ENCODE results near the gene PRDX3. TPM values are rescaled to one million over a fixed set of nuclear protein-coding genes. Genes with fewer than 3 reads are reported as not detected.
A peak's percentile ranks its signal among the peaks of the same experiment; 100 is the strongest.

PRDX3 gene
- total RNA-seq, 1 experiment from 2014 or later = 234 TPM

GRCh38 chr10:119207713-119208552, 29.3 kb upstream of the PRDX3 start:
- intact Hi-C loops (cut with micrococcal nuclease; ENCODE audit: unreplicated experiment) = loop anchor here (2.0 to 10.0 kb wide), 4 partner anchors 124 to 387 kb away; partner anchors contain the start of genes RGS10 and TIAL1
- POLR2A ChIA-PET (ENCODE audit: low non-redundant PET) = no interaction called here
- CTCF ChIA-PET = interaction anchor here (1.8 kb wide), 2 partner anchors 237 to 281 kb away, joined by 13 to 25 read pairs; no protein-coding TSS in a partner anchor

GRCh38 chr10:119207366-119207666, 28.7 kb upstream of the PRDX3 start, which contains the start of gene GRK5:
Gene GRK5 (plus strand): TSS chr10:119207571. CDS start chr10:119207918, 347 bp downstream.
- TF ChIP-seq CTCF (conservative IDR thresholded peaks at IDR 0.05; ENCODE audit: low read depth, low read length) = no peak
- no peak for TF ChIP-seq EZH2 (IDR thresholded peaks at IDR 0.05; ENCODE audit: borderline replicate concordance, low read depth, low read length, poor library complexity, severe bottlenecking)
- POLR2A ChIA-PET (ENCODE audit: low non-redundant PET) = interaction anchor here (0.6 kb wide), 1 partner anchor 19 kb away, joined by 3 read pairs; no protein-coding TSS in a partner anchor
- Histone ChIP-seq H3K27ac (ENCODE audit: low read depth, low read length, poor library complexity, severe bottlenecking) (peak within 1 kb of the TSS; percentile 95), H3K27me3 (replicated peaks; ENCODE audit: insufficient read depth, low read depth, low read length, poor library complexity) (no peaks in the 10 kb centered on the region), H3K4me3 (ENCODE audit: low read depth, low read length, poor library complexity, severe bottlenecking) (peak within 1 kb of the TSS; percentile 70), H3K9me3 (ENCODE audit: low read depth, low read length, poor library complexity, severe bottlenecking) (no peaks in the 10 kb centered on the region), H3K36me3 (ENCODE audit: insufficient read depth, low read length, poor library complexity, severe bottlenecking) (no peaks in the 10 kb centered on the region), H3K4me1 (ENCODE audit: insufficient read depth, low read length, poor library complexity, severe bottlenecking) (peaks cover 49% of the 10 kb centered on the region)
- peak; percentile 99 for DNase-seq (ENCODE audit: low spot score)
- intact Hi-C loops (cut with micrococcal nuclease; ENCODE audit: unreplicated experiment) = loop anchor here (2.0 to 10.0 kb wide), 4 partner anchors 125 to 387 kb away; partner anchors contain the start of genes RGS10 and TIAL1
- BruUV-seq (replicated peaks) = no TSS peak
- CTCF ChIA-PET = interaction anchor here (0.6 to 1.8 kb wide), 9 partner anchors 9 to 282 kb away, joined by 3 to 25 read pairs (median 3); no protein-coding TSS in a partner anchor

More at GRCh38 chr10:119207713-119208552, 29.3 kb upstream of the PRDX3 start:
- Histone ChIP-seq H3K4me1 (ENCODE audit: insufficient read depth, low read length, poor library complexity, severe bottlenecking) (peaks cover 51% of the 10 kb centered on the region), H3K27ac (ENCODE audit: low read depth, low read length, poor library complexity, severe bottlenecking) (peak overlapping the region; percentile 79), H3K36me3 (ENCODE audit: insufficient read depth, low read length, poor library complexity, severe bottlenecking) (peaks cover 3% of the 10 kb centered on the region), H3K27me3 (replicated peaks; ENCODE audit: insufficient read depth, low read depth, low read length, poor library complexity) (no peaks in the 10 kb centered on the region), H3K4me3 (ENCODE audit: low read depth, low read length, poor library complexity, severe bottlenecking) (peak overlapping the region; percentile 70), H3K9me3 (ENCODE audit: low read depth, low read length, poor library complexity, severe bottlenecking) (no peaks in the 10 kb centered on the region)
- TF ChIP-seq CTCF (conservative IDR thresholded peaks at IDR 0.05; ENCODE audit: low read depth, low read length) (no peak), EZH2 (IDR thresholded peaks at IDR 0.05; ENCODE audit: borderline replicate concordance, low read depth, low read length, poor library complexity, severe bottlenecking) (no peak)
- DNase-seq (ENCODE audit: low spot score) = peak; percentile 73
- BruUV-seq (replicated peaks) = no TSS peak

GRCh38 chr10:119206603-119207365, 28.2 kb upstream of the PRDX3 start:
- ChIA-PET CTCF (interaction anchor here (0.5 to 1.8 kb wide), 14 partner anchors 8 to 283 kb away, joined by 3 to 25 read pairs (median 3); no protein-coding TSS in a partner anchor), POLR2A (ENCODE audit: low non-redundant PET) (interaction anchor here (0.5 to 0.6 kb wide), 3 partner anchors 19 to 669 kb away, joined by 3 read pairs; no protein-coding TSS in a partner anchor)
- no peaks in the 10 kb centered on the region for H3K36me3 ChIP-seq (ENCODE audit: insufficient read depth, low read length, poor library complexity, severe bottlenecking)
- no peaks in the 10 kb centered on the region for H3K9me3 ChIP-seq (ENCODE audit: low read depth, low read length, poor library complexity, severe bottlenecking)
- H3K27ac ChIP-seq (ENCODE audit: low read depth, low read length, poor library complexity, severe bottlenecking) = peak overlapping the region; percentile 95
- no peaks in the 10 kb centered on the region for H3K27me3 ChIP-seq (replicated peaks; ENCODE audit: insufficient read depth, low read depth, low read length, poor library complexity)
- H3K4me1 ChIP-seq (ENCODE audit: insufficient read depth, low read length, poor library complexity, severe bottlenecking) = peaks cover 44% of the 10 kb centered on the region
- BruUV-seq (replicated peaks) = no TSS peak
- peak; percentile 88 for DNase-seq (ENCODE audit: low spot score)
- intact Hi-C loops (cut with micrococcal nuclease; ENCODE audit: unreplicated experiment) = loop anchor here (2.0 to 10.0 kb wide), 4 partner anchors 126 to 388 kb away; partner anchors contain the start of genes RGS10 and TIAL1
- peak overlapping the region; percentile 70 for H3K4me3 ChIP-seq (ENCODE audit: low read depth, low read length, poor library complexity, severe bottlenecking)
- TF ChIP-seq CTCF (conservative IDR thresholded peaks at IDR 0.05; ENCODE audit: low read depth, low read length) (peak; percentile 67; the same call in 1 of the 2 replicates), EZH2 (IDR thresholded peaks at IDR 0.05; ENCODE audit: borderline replicate concordance, low read depth, low read length, poor library complexity, severe bottlenecking) (no peak)

Measured in A673 (cell line).